Panc1 (cell line): ENCODE data around the gene TXNDC2.

Experiments
- SIN3A ChIP-seq: IDR thresholded peaks from 2 replicates; pipeline ENCODE4 v1.6.1; 2012; ENCODE audit warnings: low read depth, mild to moderate bottlenecking, low read length, moderate library complexity, borderline replicate concordance; ENCODE audit not compliant: insufficient read depth
- TF ChIP-seq, protein P1 (sequence below): fragments of 450-650 bp; IDR thresholded peaks from 2 replicates; pipeline ENCODE4 v1.5.1; 2017; ENCODE audit warnings: mild to moderate bottlenecking

DNA sequence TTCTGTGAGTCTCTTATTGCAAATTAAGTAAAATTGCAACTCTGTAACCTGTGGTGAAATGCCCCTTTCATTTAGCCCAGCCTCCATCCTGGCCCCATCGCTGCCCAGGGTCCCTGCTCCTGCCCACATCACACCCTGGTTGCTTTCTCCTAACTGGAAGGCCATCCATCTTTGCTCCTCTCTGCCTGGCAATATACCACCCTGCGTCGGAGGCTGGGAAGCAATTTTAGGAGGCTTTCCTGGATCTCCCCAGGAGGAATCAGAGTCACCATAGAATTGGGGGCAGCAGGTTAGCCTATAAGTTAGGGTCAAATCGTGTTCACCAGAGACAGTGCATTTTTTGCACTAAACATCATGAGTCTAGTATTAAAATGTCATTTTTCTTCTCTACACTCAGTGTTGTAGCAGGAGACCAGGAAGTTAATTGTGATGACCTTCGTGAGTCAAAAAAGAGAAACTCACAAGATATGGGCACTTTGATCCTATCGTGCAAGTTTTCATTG is 14.5 kb upstream of the TXNDC2 start:
- TF ChIP-seq, protein P1, sequence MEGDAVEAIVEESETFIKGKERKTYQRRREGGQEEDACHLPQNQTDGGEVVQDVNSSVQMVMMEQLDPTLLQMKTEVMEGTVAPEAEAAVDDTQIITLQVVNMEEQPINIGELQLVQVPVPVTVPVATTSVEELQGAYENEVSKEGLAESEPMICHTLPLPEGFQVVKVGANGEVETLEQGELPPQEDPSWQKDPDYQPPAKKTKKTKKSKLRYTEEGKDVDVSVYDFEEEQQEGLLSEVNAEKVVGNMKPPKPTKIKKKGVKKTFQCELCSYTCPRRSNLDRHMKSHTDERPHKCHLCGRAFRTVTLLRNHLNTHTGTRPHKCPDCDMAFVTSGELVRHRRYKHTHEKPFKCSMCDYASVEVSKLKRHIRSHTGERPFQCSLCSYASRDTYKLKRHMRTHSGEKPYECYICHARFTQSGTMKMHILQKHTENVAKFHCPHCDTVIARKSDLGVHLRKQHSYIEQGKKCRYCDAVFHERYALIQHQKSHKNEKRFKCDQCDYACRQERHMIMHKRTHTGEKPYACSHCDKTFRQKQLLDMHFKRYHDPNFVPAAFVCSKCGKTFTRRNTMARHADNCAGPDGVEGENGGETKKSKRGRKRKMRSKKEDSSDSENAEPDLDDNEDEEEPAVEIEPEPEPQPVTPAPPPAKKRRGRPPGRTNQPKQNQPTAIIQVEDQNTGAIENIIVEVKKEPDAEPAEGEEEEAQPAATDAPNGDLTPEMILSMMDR, result no peak
- no peak for TF ChIP-seq SIN3A
